HL-60 (cell line): Measurements from ENCODE around the gene CFAP20DC.

Experiments used
- DNase-seq, 2 experiments: peaks; one replicate each; pipeline ENCODE4 v3.0.0-alpha.2; 2010 to 2020; ENCODE audit warnings: low read depth in 1 of 2, low spot score in 1 of 2
- H3K27ac ChIP-seq: fragments of 250-450 bp; sonication (Bioruptor Pico); replicated peaks from 2 replicates; pipeline ENCODE4 v1.5.1; 2020; ENCODE audit warnings: mild to moderate bottlenecking, moderate library complexity
- H3K27me3 ChIP-seq: fragments of 250-450 bp; sonication (Bioruptor Pico); 2 replicates; pipeline ENCODE4 v1.5.1; 2021; ENCODE audit warnings: mild to moderate bottlenecking, moderate library complexity; ENCODE audit not compliant: insufficient read depth, poor library complexity, severe bottlenecking
- H3K4me3 ChIP-seq: replicated peaks from 2 replicates; pipeline ENCODE4 v1.5.1; 2011; ENCODE audit warnings: mild to moderate bottlenecking, control low read depth, low read length; ENCODE audit not compliant: insufficient read depth
- CTCF ChIP-seq: IDR thresholded peaks from one replicate; pipeline ENCODE4 v1.5.1; 2011; ENCODE audit warnings: low read length, control low read depth, inconsistent platforms; ENCODE audit not compliant: insufficient read depth
- GABPA ChIP-seq: IDR thresholded peaks from 2 replicates; pipeline ENCODE4 v1.6.1; 2012; ENCODE audit warnings: low read depth
- POLR2AphosphoS5 ChIP-seq: IDR thresholded peaks from 2 replicates; pipeline ENCODE4 v1.6.1; 2012; ENCODE audit warnings: low read depth
- SPI1 ChIP-seq: IDR thresholded peaks from 2 replicates; pipeline ENCODE4 v1.6.1; 2012; ENCODE audit warnings: low read depth, mild to moderate bottlenecking, borderline replicate concordance
- TF ChIP-seq, protein P1 (sequence below): IDR thresholded peaks from 2 replicates; pipeline ENCODE4 v1.6.1; 2012; ENCODE audit warnings: low read depth; ENCODE audit not compliant: insufficient replicate concordance

CFAP20DC gene

GRCh38 chr3:58948018-58948417 is 101.8 kb downstream of the CFAP20DC start:
- Histone ChIP-seq H3K4me3 (no peak overlapping the region), H3K27ac (no peak overlapping the region), H3K27me3 (no peaks in the 10 kb centered on the region)
- TF ChIP-seq GABPA = no peak
- TF ChIP-seq, protein P1, sequence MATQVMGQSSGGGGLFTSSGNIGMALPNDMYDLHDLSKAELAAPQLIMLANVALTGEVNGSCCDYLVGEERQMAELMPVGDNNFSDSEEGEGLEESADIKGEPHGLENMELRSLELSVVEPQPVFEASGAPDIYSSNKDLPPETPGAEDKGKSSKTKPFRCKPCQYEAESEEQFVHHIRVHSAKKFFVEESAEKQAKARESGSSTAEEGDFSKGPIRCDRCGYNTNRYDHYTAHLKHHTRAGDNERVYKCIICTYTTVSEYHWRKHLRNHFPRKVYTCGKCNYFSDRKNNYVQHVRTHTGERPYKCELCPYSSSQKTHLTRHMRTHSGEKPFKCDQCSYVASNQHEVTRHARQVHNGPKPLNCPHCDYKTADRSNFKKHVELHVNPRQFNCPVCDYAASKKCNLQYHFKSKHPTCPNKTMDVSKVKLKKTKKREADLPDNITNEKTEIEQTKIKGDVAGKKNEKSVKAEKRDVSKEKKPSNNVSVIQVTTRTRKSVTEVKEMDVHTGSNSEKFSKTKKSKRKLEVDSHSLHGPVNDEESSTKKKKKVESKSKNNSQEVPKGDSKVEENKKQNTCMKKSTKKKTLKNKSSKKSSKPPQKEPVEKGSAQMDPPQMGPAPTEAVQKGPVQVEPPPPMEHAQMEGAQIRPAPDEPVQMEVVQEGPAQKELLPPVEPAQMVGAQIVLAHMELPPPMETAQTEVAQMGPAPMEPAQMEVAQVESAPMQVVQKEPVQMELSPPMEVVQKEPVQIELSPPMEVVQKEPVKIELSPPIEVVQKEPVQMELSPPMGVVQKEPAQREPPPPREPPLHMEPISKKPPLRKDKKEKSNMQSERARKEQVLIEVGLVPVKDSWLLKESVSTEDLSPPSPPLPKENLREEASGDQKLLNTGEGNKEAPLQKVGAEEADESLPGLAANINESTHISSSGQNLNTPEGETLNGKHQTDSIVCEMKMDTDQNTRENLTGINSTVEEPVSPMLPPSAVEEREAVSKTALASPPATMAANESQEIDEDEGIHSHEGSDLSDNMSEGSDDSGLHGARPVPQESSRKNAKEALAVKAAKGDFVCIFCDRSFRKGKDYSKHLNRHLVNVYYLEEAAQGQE = no peak
- TF ChIP-seq SPI1 = no peak
- TF ChIP-seq POLR2AphosphoS5 = no peak
- no peak for TF ChIP-seq CTCF
- no peak for DNase-seq

DNA sequence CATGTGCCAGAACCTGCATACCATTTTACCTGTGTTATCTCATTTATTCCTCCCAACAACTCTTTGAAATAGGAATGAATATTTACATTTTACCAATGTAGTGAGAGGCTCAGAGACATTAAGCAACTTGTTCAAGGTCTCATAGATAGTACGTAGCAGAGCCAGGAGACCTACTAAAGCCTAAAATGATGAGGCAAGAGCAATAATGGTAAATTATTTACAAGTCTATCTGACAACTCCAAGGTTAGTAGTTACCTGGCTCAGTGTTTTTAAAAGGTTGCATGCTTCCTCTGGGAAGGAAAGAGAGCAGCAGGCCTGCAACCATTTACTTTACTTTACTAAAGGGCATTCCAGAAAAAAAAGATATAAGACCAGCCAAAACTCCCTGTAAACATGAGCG is 103.0 kb downstream of the CFAP20DC start:
- TF ChIP-seq SPI1 = no peak
- no peak for TF ChIP-seq GABPA
- TF ChIP-seq POLR2AphosphoS5 = no peak
- TF ChIP-seq, protein P1 = no peak
- TF ChIP-seq CTCF = no peak
- no peak overlapping the region for H3K27ac ChIP-seq

GRCh38 chr3:58938057-58938456 is 111.8 kb downstream of the CFAP20DC start:
- H3K27ac ChIP-seq = no peak overlapping the region
- no peak overlapping the region for H3K4me3 ChIP-seq
- TF ChIP-seq SPI1 (no peak), POLR2AphosphoS5 (no peak), GABPA (no peak), CTCF (no peak)
- TF ChIP-seq, protein P1 = no peak
- no peak for DNase-seq
- H3K27me3 ChIP-seq = no peaks in the 10 kb centered on the region

More for the DNA sequence above, 103.0 kb downstream of the CFAP20DC start:
- no peaks in the 10 kb centered on the region for H3K27me3 ChIP-seq
- no peak overlapping the region for H3K4me3 ChIP-seq
- DNase-seq = no peak
